ENCODE data around the gene GLUD1. TPM values are rescaled to one million over a fixed set of nuclear protein-coding genes. Genes with fewer than 3 reads are reported as not detected.
"Not testable (repeated sequence)": the region's sequence is repeated elsewhere in the genome, so short reads cannot be mapped to it uniquely, and the experiment has no call there.

GLUD1 gene
- polyA plus RNA-seq, 3 donors = 63.6 to 175 (median 163) TPM

DNA sequence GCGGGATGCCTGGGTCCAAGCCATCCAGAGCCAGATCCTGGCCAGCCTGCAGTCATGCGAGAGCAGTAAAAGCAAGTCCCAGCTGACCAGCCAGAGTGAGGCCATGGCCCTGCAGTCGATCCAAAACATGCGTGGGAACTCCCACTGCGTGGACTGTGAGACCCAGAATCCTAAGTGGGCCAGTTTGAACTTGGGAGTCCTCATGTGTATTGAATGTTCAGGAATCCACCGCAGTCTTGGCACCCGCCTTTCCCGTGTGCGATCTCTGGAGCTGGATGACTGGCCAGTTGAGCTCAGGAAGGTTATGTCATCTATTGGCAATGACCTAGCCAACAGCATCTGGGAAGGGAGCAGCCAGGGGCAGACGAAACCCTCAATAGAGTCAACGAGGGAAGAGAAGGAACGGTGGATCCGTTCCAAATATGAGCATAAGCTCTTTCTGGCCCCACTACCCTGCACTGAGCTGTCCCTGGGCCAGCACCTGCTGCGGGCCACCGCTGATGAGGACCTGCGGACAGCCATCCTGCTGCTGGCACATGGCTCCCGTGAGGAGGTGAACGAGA lies 85.4 kb downstream of the GLUD1 start:
- H3K27me3 Mint-ChIP-seq (ENCODE audit: low read depth in 3 of 3); H3K4me1 Mint-ChIP-seq; H3K4me1 ChIP-seq (ENCODE audit: control insufficient read depth in 1 of 2, insufficient read depth in 2 of 2, low read length in 2 of 2); intact Hi-C loops (cut with micrococcal nuclease); H3K4me3 ChIP-seq (replicated peaks in 1 of 3; ENCODE audit: low read depth in 2 of 3, low read length in 3 of 3); H4K20me1 ChIP-seq (ENCODE audit: insufficient read depth, low read length); H3K36me3 ChIP-seq (replicated peaks in 1 of 2; ENCODE audit: control insufficient read depth in 1 of 2, insufficient read depth in 2 of 2, low read length in 2 of 2); H3K9me3 ChIP-seq (replicated peaks in 1 of 2; ENCODE audit: control insufficient read depth in 1 of 2, insufficient read depth in 1 of 2, low read length in 2 of 2); H2AFZ ChIP-seq (ENCODE audit: insufficient read depth, low read depth, low read length, poor library complexity, severe bottlenecking); H3K79me2 ChIP-seq (ENCODE audit: insufficient read depth, low read length); H3K27me3 ChIP-seq (ENCODE audit: control insufficient read depth in 2 of 2, insufficient read depth in 2 of 2, low read length in 2 of 2); H3K9me3 Mint-ChIP-seq; H3K36me3 Mint-ChIP-seq; H3K4me3 Mint-ChIP-seq; DNase-seq; H3K4me2 ChIP-seq (replicated peaks; ENCODE audit: extremely low read depth, low read length, poor library complexity, severe bottlenecking); H3K27ac ChIP-seq (ENCODE audit: low read depth in 1 of 2, low read length in 2 of 2); H3K27ac Mint-ChIP-seq; H3K9ac ChIP-seq (ENCODE audit: insufficient read depth, low read length, poor library complexity, severe bottlenecking): not testable (repeated sequence)
- WGBS (ENCODE audit: insufficient coverage) = 100% methylated on average over 2 of the region's 18 CpGs

DNA sequence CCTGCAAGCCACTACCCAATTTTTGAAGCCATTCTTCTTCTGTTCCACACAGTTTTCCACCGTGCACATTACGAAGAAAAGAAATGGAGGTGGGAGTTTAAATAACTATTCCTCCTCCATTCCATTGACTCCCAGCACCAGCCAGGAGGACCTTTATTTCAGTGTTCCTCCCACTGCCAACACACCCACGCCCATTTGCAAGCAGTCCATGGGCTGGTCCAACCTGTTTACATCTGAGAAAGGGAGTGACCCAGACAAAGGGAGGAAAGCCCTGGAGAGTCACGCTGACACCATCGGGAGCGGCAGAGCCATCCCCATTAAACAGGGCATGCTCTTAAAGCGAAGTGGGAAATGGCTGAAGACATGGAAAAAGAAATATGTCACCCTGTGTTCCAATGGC lies 86.3 kb downstream of the GLUD1 start:
- no CpG with 5 or more reads among the region's 7 CpGs for WGBS (ENCODE audit: insufficient coverage)
- H3K36me3 ChIP-seq (replicated peaks in 1 of 2; ENCODE audit: control insufficient read depth in 1 of 2, insufficient read depth in 2 of 2, low read length in 2 of 2); H3K4me2 ChIP-seq (replicated peaks; ENCODE audit: extremely low read depth, low read length, poor library complexity, severe bottlenecking); DNase-seq; H3K9me3 Mint-ChIP-seq; H3K4me1 Mint-ChIP-seq; H2AFZ ChIP-seq (ENCODE audit: insufficient read depth, low read depth, low read length, poor library complexity, severe bottlenecking); H3K27ac Mint-ChIP-seq; H3K4me3 Mint-ChIP-seq; H3K9ac ChIP-seq (ENCODE audit: insufficient read depth, low read length, poor library complexity, severe bottlenecking); H3K27me3 ChIP-seq (ENCODE audit: control insufficient read depth in 2 of 2, insufficient read depth in 2 of 2, low read length in 2 of 2); H3K36me3 Mint-ChIP-seq; H4K20me1 ChIP-seq (ENCODE audit: insufficient read depth, low read length); H3K4me1 ChIP-seq (ENCODE audit: control insufficient read depth in 1 of 2, insufficient read depth in 2 of 2, low read length in 2 of 2); H3K9me3 ChIP-seq (replicated peaks in 1 of 2; ENCODE audit: control insufficient read depth in 1 of 2, insufficient read depth in 1 of 2, low read length in 2 of 2); H3K27ac ChIP-seq (ENCODE audit: low read depth in 1 of 2, low read length in 2 of 2); H3K79me2 ChIP-seq (ENCODE audit: insufficient read depth, low read length); H3K27me3 Mint-ChIP-seq (ENCODE audit: low read depth in 3 of 3); H3K4me3 ChIP-seq (replicated peaks in 1 of 3; ENCODE audit: low read depth in 2 of 3, low read length in 3 of 3); intact Hi-C loops (cut with micrococcal nuclease): not testable (repeated sequence)

DNA sequence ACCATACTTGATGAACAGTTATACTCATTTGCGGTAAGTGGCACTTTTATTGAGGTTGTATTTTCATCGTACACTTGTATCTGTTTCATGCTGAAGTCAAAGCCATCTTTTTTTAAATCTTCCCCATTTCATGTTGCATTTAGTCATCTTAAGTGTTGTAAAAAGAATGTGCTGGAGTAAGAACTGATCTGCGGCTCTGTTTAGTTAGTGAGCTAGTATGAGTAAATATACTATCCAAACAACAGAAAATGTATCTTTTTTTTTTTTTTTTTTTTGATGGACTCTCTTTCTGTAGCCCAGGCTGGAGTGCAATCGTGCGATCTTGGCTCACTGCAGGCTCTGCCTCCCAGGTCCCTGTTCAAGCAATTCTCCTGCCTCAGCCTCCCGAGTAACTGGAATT lies 87.0 kb downstream of the GLUD1 start:
- DNase-seq; H3K9ac ChIP-seq (ENCODE audit: insufficient read depth, low read length, poor library complexity, severe bottlenecking); H3K9me3 Mint-ChIP-seq; H2AFZ ChIP-seq (ENCODE audit: insufficient read depth, low read depth, low read length, poor library complexity, severe bottlenecking); H3K4me3 Mint-ChIP-seq; H3K36me3 Mint-ChIP-seq; H3K9me3 ChIP-seq (replicated peaks in 1 of 2; ENCODE audit: control insufficient read depth in 1 of 2, insufficient read depth in 1 of 2, low read length in 2 of 2); H3K27me3 Mint-ChIP-seq (ENCODE audit: low read depth in 3 of 3); H3K27ac Mint-ChIP-seq; H4K20me1 ChIP-seq (ENCODE audit: insufficient read depth, low read length); H3K4me3 ChIP-seq (replicated peaks in 1 of 3; ENCODE audit: low read depth in 2 of 3, low read length in 3 of 3); H3K27ac ChIP-seq (ENCODE audit: low read depth in 1 of 2, low read length in 2 of 2); H3K4me1 Mint-ChIP-seq; H3K36me3 ChIP-seq (replicated peaks in 1 of 2; ENCODE audit: control insufficient read depth in 1 of 2, insufficient read depth in 2 of 2, low read length in 2 of 2); intact Hi-C loops (cut with micrococcal nuclease); H3K27me3 ChIP-seq (ENCODE audit: control insufficient read depth in 2 of 2, insufficient read depth in 2 of 2, low read length in 2 of 2); H3K4me2 ChIP-seq (replicated peaks; ENCODE audit: extremely low read depth, low read length, poor library complexity, severe bottlenecking); H3K4me1 ChIP-seq (ENCODE audit: control insufficient read depth in 1 of 2, insufficient read depth in 2 of 2, low read length in 2 of 2); H3K79me2 ChIP-seq (ENCODE audit: insufficient read depth, low read length): not testable (repeated sequence)
- no CpG with 5 or more reads among the region's 6 CpGs for WGBS (ENCODE audit: insufficient coverage)

DNA sequence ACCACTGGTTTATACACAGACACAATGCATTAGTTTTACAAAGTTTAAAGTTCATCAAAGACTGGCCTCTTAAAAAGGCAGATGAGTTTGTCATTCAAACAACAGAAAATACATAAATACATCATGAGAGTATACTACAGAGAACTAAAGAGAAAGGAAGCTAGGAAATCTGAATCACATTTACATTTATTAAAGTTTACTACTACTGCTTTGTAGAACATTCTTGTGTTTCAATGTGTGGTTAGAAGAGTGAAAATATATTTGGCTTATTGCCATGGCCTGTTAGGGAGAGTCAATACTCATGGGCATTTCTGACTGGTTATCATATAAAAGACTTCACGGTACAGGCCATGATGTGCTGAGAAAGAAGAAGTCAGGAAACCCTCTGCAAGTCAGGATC lies 87.5 kb downstream of the GLUD1 start:
- H3K9me3 Mint-ChIP-seq; H3K4me3 Mint-ChIP-seq; H3K36me3 ChIP-seq (replicated peaks in 1 of 2; ENCODE audit: control insufficient read depth in 1 of 2, insufficient read depth in 2 of 2, low read length in 2 of 2); H4K20me1 ChIP-seq (ENCODE audit: insufficient read depth, low read length); H3K9ac ChIP-seq (ENCODE audit: insufficient read depth, low read length, poor library complexity, severe bottlenecking); H3K4me1 Mint-ChIP-seq; H3K27ac Mint-ChIP-seq; H3K9me3 ChIP-seq (replicated peaks in 1 of 2; ENCODE audit: control insufficient read depth in 1 of 2, insufficient read depth in 1 of 2, low read length in 2 of 2); H3K27me3 Mint-ChIP-seq (ENCODE audit: low read depth in 3 of 3); intact Hi-C loops (cut with micrococcal nuclease); H3K4me3 ChIP-seq (replicated peaks in 1 of 3; ENCODE audit: low read depth in 2 of 3, low read length in 3 of 3); H3K4me1 ChIP-seq (ENCODE audit: control insufficient read depth in 1 of 2, insufficient read depth in 2 of 2, low read length in 2 of 2); H3K79me2 ChIP-seq (ENCODE audit: insufficient read depth, low read length); H2AFZ ChIP-seq (ENCODE audit: insufficient read depth, low read depth, low read length, poor library complexity, severe bottlenecking); H3K27ac ChIP-seq (ENCODE audit: low read depth in 1 of 2, low read length in 2 of 2); H3K36me3 Mint-ChIP-seq; DNase-seq; H3K4me2 ChIP-seq (replicated peaks; ENCODE audit: extremely low read depth, low read length, poor library complexity, severe bottlenecking); H3K27me3 ChIP-seq (ENCODE audit: control insufficient read depth in 2 of 2, insufficient read depth in 2 of 2, low read length in 2 of 2): not testable (repeated sequence)
- no CpG with 5 or more reads among the region's 1 CpG for WGBS (ENCODE audit: insufficient coverage)
